Upper lobe of left lung (tissue), 4 donors: Measurements from ENCODE around the gene GIMAP6.
A peak's percentile ranks its signal among the peaks of the same experiment; 100 is the strongest.

Experiments used
- POLR2AphosphoS5 ChIP-seq, 2 donors: sonication (generic); formaldehyde crosslinking; IDR thresholded peaks; one replicate each; pipeline ENCODE4 v1.5.1; 2017; ENCODE audit warnings: antibody characterized with exemption in 2 of 2
- TF ChIP-seq, protein P1 (sequence below), 6 experiments: fragments of 450-650 bp in 4 of 6; fragments of 200-600 bp in 2 of 6; sonication (generic) in 2 of 6; IDR thresholded peaks; one replicate each; pipeline ENCODE4 v1.5.1; 2016 to 2019; ENCODE audit warnings: antibody characterized with exemption in 6 of 6

DNA sequence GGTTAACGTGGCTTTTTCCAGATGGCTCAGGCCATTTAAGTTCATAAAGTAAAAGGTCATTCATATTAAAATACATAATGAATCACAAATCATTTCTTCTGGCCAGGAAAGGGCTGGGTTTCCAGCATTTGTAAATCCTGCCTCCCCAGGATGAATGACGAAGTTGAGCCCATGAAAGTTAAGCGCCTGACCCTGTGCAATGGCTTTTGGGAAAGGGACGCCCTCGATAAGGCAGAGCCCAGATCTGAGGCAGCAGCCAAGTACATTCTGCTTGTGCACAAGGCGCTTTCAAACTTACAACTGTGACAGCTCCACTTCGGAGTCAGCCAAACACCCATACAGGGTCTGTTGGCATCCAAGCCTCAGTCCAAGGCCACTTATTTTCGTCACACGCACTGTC, 2.8 kb downstream of the GIMAP6 start:
- TF ChIP-seq POLR2AphosphoS5 (IDR thresholded peaks at IDR 0.05), result peak; percentile 83 to 91
- TF ChIP-seq, protein P1, sequence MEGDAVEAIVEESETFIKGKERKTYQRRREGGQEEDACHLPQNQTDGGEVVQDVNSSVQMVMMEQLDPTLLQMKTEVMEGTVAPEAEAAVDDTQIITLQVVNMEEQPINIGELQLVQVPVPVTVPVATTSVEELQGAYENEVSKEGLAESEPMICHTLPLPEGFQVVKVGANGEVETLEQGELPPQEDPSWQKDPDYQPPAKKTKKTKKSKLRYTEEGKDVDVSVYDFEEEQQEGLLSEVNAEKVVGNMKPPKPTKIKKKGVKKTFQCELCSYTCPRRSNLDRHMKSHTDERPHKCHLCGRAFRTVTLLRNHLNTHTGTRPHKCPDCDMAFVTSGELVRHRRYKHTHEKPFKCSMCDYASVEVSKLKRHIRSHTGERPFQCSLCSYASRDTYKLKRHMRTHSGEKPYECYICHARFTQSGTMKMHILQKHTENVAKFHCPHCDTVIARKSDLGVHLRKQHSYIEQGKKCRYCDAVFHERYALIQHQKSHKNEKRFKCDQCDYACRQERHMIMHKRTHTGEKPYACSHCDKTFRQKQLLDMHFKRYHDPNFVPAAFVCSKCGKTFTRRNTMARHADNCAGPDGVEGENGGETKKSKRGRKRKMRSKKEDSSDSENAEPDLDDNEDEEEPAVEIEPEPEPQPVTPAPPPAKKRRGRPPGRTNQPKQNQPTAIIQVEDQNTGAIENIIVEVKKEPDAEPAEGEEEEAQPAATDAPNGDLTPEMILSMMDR (IDR thresholded peaks at IDR 0.05), result no peak
